Measurements from ENCODE around the gene UCK2. TPM values are rescaled to one million over a fixed set of nuclear protein-coding genes. Genes with fewer than 3 reads are reported as not detected.

The UCK2 gene
- total RNA-seq, 2 donors from 2014 or later: 34.3 to 47.5 TPM

- H3K36me3 ChIP-seq: no peaks in the 10 kb centered on the region
- no peak for DNase-seq (ENCODE audit: low spot score)
- no peak overlapping the region for H3K27ac ChIP-seq
- no peak overlapping the region for H3K4me3 ChIP-seq
- no peak for TF ChIP-seq CTCF (IDR thresholded peaks at IDR 0.05)
- ATAC-seq (ENCODE audit: insufficient number of reproducible peaks, low FRiP score, low read depth): no peak
- H3K9me3 ChIP-seq: no peaks in the 10 kb centered on the region
- H3K27me3 ChIP-seq (replicated peaks; ENCODE audit: insufficient read depth): no peaks in the 10 kb centered on the region
- no peaks in the 10 kb centered on the region for H3K4me1 ChIP-seq (ENCODE audit: control insufficient read depth in 1 of 2, low read depth in 2 of 2)
Measured at GRCh38 chr1:165882168-165882837, 54.9 kb downstream of the UCK2 start.

GRCh38 chr1:165883056-165883455, 55.6 kb downstream of the UCK2 start:
- Histone ChIP-seq H3K27me3 (replicated peaks; ENCODE audit: insufficient read depth) (no peaks in the 10 kb centered on the region), H3K4me1 (ENCODE audit: control insufficient read depth in 1 of 2, low read depth in 2 of 2) (no peaks in the 10 kb centered on the region), H3K36me3 (no peaks in the 10 kb centered on the region), H3K4me3 (no peak overlapping the region), H3K9me3 (no peaks in the 10 kb centered on the region), H3K27ac (no peak overlapping the region)
- ATAC-seq (ENCODE audit: insufficient number of reproducible peaks, low FRiP score, low read depth) (no peak), DNase-seq (ENCODE audit: low spot score) (no peak)
- TF ChIP-seq CTCF (IDR thresholded peaks at IDR 0.05): no peak

- no peak for ATAC-seq (ENCODE audit: insufficient number of reproducible peaks, low FRiP score, low read depth)
- H3K27ac ChIP-seq: no peak overlapping the region
- TF ChIP-seq CTCF (IDR thresholded peaks at IDR 0.05): no peak
Measured at GRCh38 chr1:165884009-165884689, 56.7 kb downstream of the UCK2 start.

GRCh38 chr1:165884690-165885304, 57.4 kb downstream of the UCK2 start:
- Histone ChIP-seq H3K9me3 (no peaks in the 10 kb centered on the region), H3K4me1 (ENCODE audit: control insufficient read depth in 1 of 2, low read depth in 2 of 2) (no peaks in the 10 kb centered on the region), H3K4me3 (no peak overlapping the region), H3K36me3 (no peaks in the 10 kb centered on the region), H3K27me3 (replicated peaks; ENCODE audit: insufficient read depth) (no peaks in the 10 kb centered on the region), H3K27ac (no peak overlapping the region)
- no peak for TF ChIP-seq CTCF (IDR thresholded peaks at IDR 0.05)
- no peak for DNase-seq (ENCODE audit: low spot score)
- no peak for ATAC-seq (ENCODE audit: insufficient number of reproducible peaks, low FRiP score, low read depth)

More at GRCh38 chr1:165884009-165884689, 56.7 kb downstream of the UCK2 start:
- Histone ChIP-seq H3K27me3 (replicated peaks; ENCODE audit: insufficient read depth) (no peaks in the 10 kb centered on the region), H3K9me3 (no peaks in the 10 kb centered on the region), H3K36me3 (no peaks in the 10 kb centered on the region), H3K4me1 (ENCODE audit: control insufficient read depth in 1 of 2, low read depth in 2 of 2) (no peaks in the 10 kb centered on the region), H3K4me3 (no peak overlapping the region)
- DNase-seq (ENCODE audit: low spot score): no peak

GRCh38 chr1:165885305-165885694, 57.9 kb downstream of the UCK2 start:
- Histone ChIP-seq H3K9me3 (no peaks in the 10 kb centered on the region), H3K36me3 (no peaks in the 10 kb centered on the region), H3K27ac (no peak overlapping the region), H3K4me3 (no peak overlapping the region), H3K4me1 (ENCODE audit: control insufficient read depth in 1 of 2, low read depth in 2 of 2) (no peaks in the 10 kb centered on the region), H3K27me3 (replicated peaks; ENCODE audit: insufficient read depth) (no peaks in the 10 kb centered on the region)
- no peak for TF ChIP-seq CTCF (IDR thresholded peaks at IDR 0.05)
- ATAC-seq (ENCODE audit: insufficient number of reproducible peaks, low FRiP score, low read depth) (no peak), DNase-seq (ENCODE audit: low spot score) (no peak)
